ENCODE measurements around the gene DGCR8.

DNA sequence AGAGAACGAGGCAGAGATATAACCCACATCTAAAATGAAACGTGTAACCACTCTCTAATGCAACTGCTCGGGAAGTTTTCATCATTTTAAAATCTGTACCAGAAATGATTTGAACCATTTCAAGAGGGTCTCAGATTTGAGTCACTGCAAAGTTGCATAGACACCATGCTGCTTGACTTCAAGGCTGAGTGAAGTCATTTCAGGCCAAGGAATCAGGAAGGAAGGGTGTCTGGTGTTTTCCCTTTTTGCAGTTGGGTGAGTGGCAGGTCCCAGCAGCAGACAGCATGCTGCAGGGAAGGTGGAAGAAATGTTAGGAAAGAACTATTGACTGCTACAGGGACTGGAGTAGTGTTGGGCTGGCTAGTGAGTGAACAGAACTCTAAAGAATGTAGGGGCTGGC, 42.6 kb upstream of the DGCR8 start:
- TF ChIP-seq, protein P1, sequence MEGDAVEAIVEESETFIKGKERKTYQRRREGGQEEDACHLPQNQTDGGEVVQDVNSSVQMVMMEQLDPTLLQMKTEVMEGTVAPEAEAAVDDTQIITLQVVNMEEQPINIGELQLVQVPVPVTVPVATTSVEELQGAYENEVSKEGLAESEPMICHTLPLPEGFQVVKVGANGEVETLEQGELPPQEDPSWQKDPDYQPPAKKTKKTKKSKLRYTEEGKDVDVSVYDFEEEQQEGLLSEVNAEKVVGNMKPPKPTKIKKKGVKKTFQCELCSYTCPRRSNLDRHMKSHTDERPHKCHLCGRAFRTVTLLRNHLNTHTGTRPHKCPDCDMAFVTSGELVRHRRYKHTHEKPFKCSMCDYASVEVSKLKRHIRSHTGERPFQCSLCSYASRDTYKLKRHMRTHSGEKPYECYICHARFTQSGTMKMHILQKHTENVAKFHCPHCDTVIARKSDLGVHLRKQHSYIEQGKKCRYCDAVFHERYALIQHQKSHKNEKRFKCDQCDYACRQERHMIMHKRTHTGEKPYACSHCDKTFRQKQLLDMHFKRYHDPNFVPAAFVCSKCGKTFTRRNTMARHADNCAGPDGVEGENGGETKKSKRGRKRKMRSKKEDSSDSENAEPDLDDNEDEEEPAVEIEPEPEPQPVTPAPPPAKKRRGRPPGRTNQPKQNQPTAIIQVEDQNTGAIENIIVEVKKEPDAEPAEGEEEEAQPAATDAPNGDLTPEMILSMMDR (IDR thresholded peaks at IDR 0.05; ENCODE audit: low read depth, low read length, poor library complexity, severe bottlenecking): no peak
- TF ChIP-seq EZH2phosphoT487 (IDR thresholded peaks at IDR 0.05; ENCODE audit: borderline replicate concordance, low read length): no peak

All from DOHH2 (cell line).